HCT116 (cell line): Measurements from ENCODE around the gene ESPN. TPM values are rescaled to one million over a fixed set of nuclear protein-coding genes. Genes with fewer than 3 reads are reported as not detected.
"Not testable (repeated sequence)": the region's sequence is repeated elsewhere in the genome, so short reads cannot be mapped to it uniquely, and the experiment has no call there.

Source experiments
- ATAC-seq: fragments of 200-7000 bp; cut with Tn5 transposase; 2 replicates; pipeline ENCODE4 v1.9.1; 2020; ENCODE audit warnings: mild to moderate bottlenecking, moderate library complexity
- BruUV-seq: library from RNA; stranded (reverse); fragments of 400-500 nt; replicated peaks from 2 replicates; lab custom pipeline; 2021; lab: Mats Ljungman, UMichigan
- CTCF ChIA-PET: fragments of 300-600 bp; sonication (Branson Sonifier 250); formaldehyde crosslinking; loops from one replicate; lab custom pipeline; 2021; ENCODE audit warnings: antibody characterized with exemption; lab: Charles Lee
- POLR2A ChIA-PET: fragments of 300-600, 350-600 bp; sonication (Branson Sonifier 250); formaldehyde crosslinking; loops from one replicate; lab custom pipeline; 2021; ENCODE audit warnings: antibody characterized with exemption; lab: Charles Lee
- RAD21 ChIA-PET, 2 experiments: fragments of 300-600 bp; sonication (Branson Sonifier 250); formaldehyde crosslinking; loops; one replicate each; lab custom pipeline; 2023; ENCODE audit warnings: low total read pairs in 2 of 2; ENCODE audit not compliant: uncharacterized antibody in 2 of 2, unreplicated experiment in 2 of 2, low non-redundant PET in 1 of 2; lab: Charles Lee
- DNase-seq: peaks from one replicate; pipeline ENCODE4 v3.0.0-alpha.2; 2010; ENCODE audit warnings: low read depth, low spot score
- H2AFZ ChIP-seq: fragments of 200-600 bp; shearing (Covaris generic), sonication (generic); 2 replicates; pipeline ENCODE4 v1.6.1; 2017; ENCODE audit warnings: low read depth, mixed run types, mixed read lengths, antibody characterized with exemption, low read length; ENCODE audit not compliant: poor library complexity, severe bottlenecking
- H3K27ac ChIP-seq: 2 replicates; pipeline ENCODE4 v1.5.1; 2012; ENCODE audit warnings: low read depth, low read length
- H3K27me3 ChIP-seq: fragments of 200-600 bp; sonication (generic); 2 replicates; pipeline ENCODE4 v1.6.1; 2016; ENCODE audit warnings: mixed run types, low read length, mixed read lengths; ENCODE audit not compliant: insufficient read depth
- H3K36me3 ChIP-seq, 2 experiments: fragments of 200-500 bp in 1 of 2; fragments of 200-600 bp in 1 of 2; sonication (Bioruptor generic) in 1 of 2; sonication (generic) in 1 of 2; 2 replicates each; pipeline versions ENCODE4 v1.5.1 to v1.6.1; 2014 to 2016; ENCODE audit warnings: low read length in 2 of 2, inconsistent platforms in 1 of 2, mixed read lengths in 1 of 2, mixed run types in 1 of 2; ENCODE audit not compliant: insufficient read depth in 2 of 2, control insufficient read depth in 1 of 2
- H3K4me1 ChIP-seq, 2 experiments: fragments of 200-600 bp in 1 of 2; sonication (generic) in 1 of 2; 2 replicates each; pipeline versions ENCODE4 v1.5.1 to v1.6.1; 2012 to 2017; ENCODE audit warnings: low read length in 2 of 2, inconsistent platforms in 1 of 2, mild to moderate bottlenecking in 1 of 2, mixed read lengths in 1 of 2, mixed run types in 1 of 2, moderate library complexity in 1 of 2; ENCODE audit not compliant: insufficient read depth in 2 of 2, control insufficient read depth in 1 of 2
- H3K4me2 ChIP-seq: fragments of 200-600 bp; sonication (generic); 2 replicates; pipeline ENCODE4 v1.6.1; 2017; ENCODE audit warnings: mixed run types, low read length, mixed read lengths
- H3K4me3 ChIP-seq, 2 experiments: fragments of 200-600 bp in 1 of 2; sonication (generic) in 1 of 2; replicated peaks in 1 of 2; 2 replicates each; pipeline ENCODE4 v1.5.1; 2011 to 2016; ENCODE audit warnings: low read length in 2 of 2, control low read depth in 1 of 2, low read depth in 1 of 2, mild to moderate bottlenecking in 1 of 2, mixed read lengths in 1 of 2, mixed run types in 1 of 2
- H3K79me2 ChIP-seq: fragments of 200-600 bp; sonication (generic); 2 replicates; pipeline ENCODE4 v1.6.1; 2017; ENCODE audit warnings: mild to moderate bottlenecking, mixed run types, low read length, moderate library complexity, mixed read lengths; ENCODE audit not compliant: insufficient read depth
- H3K9ac ChIP-seq: fragments of 200-600 bp; sonication (generic); 2 replicates; pipeline ENCODE4 v1.6.1; 2016; ENCODE audit warnings: low read length, mixed read lengths
- H3K9me2 ChIP-seq: fragments of 200-600 bp; sonication (generic), shearing (Covaris generic); 2 replicates; pipeline ENCODE4 v1.6.1; 2017; ENCODE audit warnings: mixed run types, mild to moderate bottlenecking, moderate library complexity; ENCODE audit not compliant: insufficient read depth
- H3K9me3 ChIP-seq, 2 experiments: fragments of 200-500 bp in 1 of 2; fragments of 200-600 bp in 1 of 2; sonication (Bioruptor generic) in 1 of 2; sonication (generic) in 1 of 2; 2 replicates each; pipeline ENCODE4 v1.6.1; 2014 to 2017; ENCODE audit warnings: low read length in 2 of 2, mixed read lengths in 2 of 2, inconsistent platforms in 1 of 2, low read depth in 1 of 2, mild to moderate bottlenecking in 1 of 2, mixed run types in 1 of 2, moderate library complexity in 1 of 2; ENCODE audit not compliant: control insufficient read depth in 1 of 2, insufficient read depth in 1 of 2
- H4K20me1 ChIP-seq: fragments of 200-600 bp; sonication (generic), shearing (Covaris generic); 2 replicates; pipeline ENCODE4 v1.6.1; 2017; ENCODE audit warnings: mixed run types, mild to moderate bottlenecking, moderate library complexity; ENCODE audit not compliant: insufficient read depth
- ATF3 ChIP-seq: IDR thresholded peaks from 2 replicates; pipeline ENCODE4 v1.6.1; 2012
- CEBPB ChIP-seq: IDR thresholded peaks from 2 replicates; pipeline ENCODE4 v1.6.1; 2012; ENCODE audit warnings: low read depth
- ELF1 ChIP-seq: IDR thresholded peaks from 2 replicates; pipeline ENCODE4 v1.6.1; 2012; ENCODE audit warnings: low read depth, borderline replicate concordance
- EZH2phosphoT487 ChIP-seq: fragments of 200-600 bp; IDR thresholded peaks from 2 replicates; pipeline ENCODE4 v1.6.1; 2018; ENCODE audit warnings: antibody characterized with exemption, borderline replicate concordance
- FOSL1 ChIP-seq: IDR thresholded peaks from 2 replicates; pipeline ENCODE4 v1.6.1; 2012; ENCODE audit warnings: low read depth
- JUND ChIP-seq: IDR thresholded peaks from 2 replicates; pipeline ENCODE4 v1.6.1; 2012
- POLR2A ChIP-seq: IDR thresholded peaks from 2 replicates; pipeline ENCODE4 v1.7.0; 2011; ENCODE audit warnings: borderline replicate concordance; ENCODE audit not compliant: insufficient read depth, insufficient read length; ENCODE audit errors: extremely low read depth
- YY1 ChIP-seq: IDR thresholded peaks from 2 replicates; pipeline ENCODE4 v1.6.1; 2011; ENCODE audit warnings: low read length, low read depth, moderate library complexity, mild to moderate bottlenecking; ENCODE audit not compliant: insufficient replicate concordance; ENCODE audit errors: extremely low read depth
- intact Hi-C: fragments of 100-400 bp; cut with micrococcal nuclease; formaldehyde crosslinking; loops from 2 replicates; pipeline ENCODE4 v1.10.0; 2022
- total RNA-seq: library from RNA; stranded (reverse); gene quantifications from one replicate; pipeline ENCODE4 v1.2.1, GENCODE V29; 2021; ENCODE audit not compliant: unreplicated experiment
- TF ChIP-seq, protein P1 (sequence below): IDR thresholded peaks from 2 replicates; pipeline ENCODE4 v1.6.1; 2012
- TF ChIP-seq, protein P2 (sequence below): IDR thresholded peaks from 2 replicates; pipeline ENCODE4 v1.6.1; 2011; ENCODE audit warnings: mild to moderate bottlenecking, low read length, moderate library complexity; ENCODE audit not compliant: insufficient replicate concordance; ENCODE audit errors: extremely low read depth

ESPN gene
- total RNA-seq, 1 experiment from 2014 or later, result 114 TPM

DNA sequence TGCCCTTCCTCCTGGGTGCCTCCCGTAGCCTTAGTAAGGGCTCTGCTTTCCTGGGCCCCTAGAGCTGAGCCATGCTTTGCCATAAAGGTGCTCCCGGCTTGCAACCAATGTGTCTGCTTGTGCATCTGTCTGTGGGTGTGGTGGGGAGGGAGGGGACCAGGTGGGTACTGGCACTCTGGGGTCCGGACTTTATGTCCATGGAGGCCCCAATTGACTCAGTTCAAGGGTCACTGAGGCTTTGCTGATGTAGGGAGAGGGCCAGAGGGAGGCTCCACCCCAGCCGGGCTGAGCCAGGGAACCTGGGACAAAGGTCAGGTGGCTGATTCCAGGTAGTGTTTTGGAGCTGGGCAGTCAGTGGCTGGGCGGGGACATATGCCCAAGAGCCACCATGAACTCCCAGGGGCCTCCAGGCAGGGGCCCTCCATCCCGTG lies 26.4 kb downstream of the ESPN start:
- no peaks in the 10 kb centered on the region for H3K27me3 ChIP-seq

GRCh38 chr1:6453895-6454855 lies 29.6 kb downstream of the ESPN start:
- H3K79me2 ChIP-seq, BruUV-seq, ATAC-seq, RAD21 ChIA-PET, H2AFZ ChIP-seq, H3K9me3 ChIP-seq, CTCF ChIA-PET, DNase-seq, H3K9me2 ChIP-seq, H3K36me3 ChIP-seq, intact Hi-C loops, H3K27ac ChIP-seq, H3K9ac ChIP-seq, H3K4me2 ChIP-seq, H3K4me3 ChIP-seq, H4K20me1 ChIP-seq, H3K27me3 ChIP-seq, POLR2A ChIA-PET: not testable (repeated sequence)
- H3K4me1 ChIP-seq, result peaks cover 8 to 20% of the 10 kb centered on the region in 2 experiments; a peak in 3 of 4 replicates

More for the DNA sequence above, 26.4 kb downstream of the ESPN start:
- H4K20me1 ChIP-seq, result no peaks in the 10 kb centered on the region
- no peak overlapping the region for H3K4me3 ChIP-seq
- ChIA-PET RAD21 (interaction anchor here in 1 of 2 experiments (0.7 kb wide), 1 partner anchor 21 kb away, joined by 5 read pairs; no protein-coding TSS in a partner anchor), POLR2A (no interaction called here), CTCF (no interaction called here)
- peaks cover 14 to 46% of the 10 kb centered on the region in 2 experiments for H3K4me1 ChIP-seq
- H3K9me2 ChIP-seq, result no peaks in the 10 kb centered on the region
- no peak overlapping the region for H3K9ac ChIP-seq
- no peaks in the 10 kb centered on the region for H3K9me3 ChIP-seq
- H3K79me2 ChIP-seq, result no peaks in the 10 kb centered on the region
- H3K4me2 ChIP-seq, result no peak overlapping the region
- TF ChIP-seq CEBPB, result no peak
- TF ChIP-seq EZH2phosphoT487, result no peak
- TF ChIP-seq, protein P1, sequence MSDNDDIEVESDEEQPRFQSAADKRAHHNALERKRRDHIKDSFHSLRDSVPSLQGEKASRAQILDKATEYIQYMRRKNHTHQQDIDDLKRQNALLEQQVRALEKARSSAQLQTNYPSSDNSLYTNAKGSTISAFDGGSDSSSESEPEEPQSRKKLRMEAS, result no peak
- no peak for TF ChIP-seq POLR2A
- no peak for TF ChIP-seq ELF1
- TF ChIP-seq FOSL1, result no peak
- no peak for TF ChIP-seq JUND
- TF ChIP-seq YY1, result no peak
- TF ChIP-seq ATF3, result no peak
- TF ChIP-seq, protein P2, sequence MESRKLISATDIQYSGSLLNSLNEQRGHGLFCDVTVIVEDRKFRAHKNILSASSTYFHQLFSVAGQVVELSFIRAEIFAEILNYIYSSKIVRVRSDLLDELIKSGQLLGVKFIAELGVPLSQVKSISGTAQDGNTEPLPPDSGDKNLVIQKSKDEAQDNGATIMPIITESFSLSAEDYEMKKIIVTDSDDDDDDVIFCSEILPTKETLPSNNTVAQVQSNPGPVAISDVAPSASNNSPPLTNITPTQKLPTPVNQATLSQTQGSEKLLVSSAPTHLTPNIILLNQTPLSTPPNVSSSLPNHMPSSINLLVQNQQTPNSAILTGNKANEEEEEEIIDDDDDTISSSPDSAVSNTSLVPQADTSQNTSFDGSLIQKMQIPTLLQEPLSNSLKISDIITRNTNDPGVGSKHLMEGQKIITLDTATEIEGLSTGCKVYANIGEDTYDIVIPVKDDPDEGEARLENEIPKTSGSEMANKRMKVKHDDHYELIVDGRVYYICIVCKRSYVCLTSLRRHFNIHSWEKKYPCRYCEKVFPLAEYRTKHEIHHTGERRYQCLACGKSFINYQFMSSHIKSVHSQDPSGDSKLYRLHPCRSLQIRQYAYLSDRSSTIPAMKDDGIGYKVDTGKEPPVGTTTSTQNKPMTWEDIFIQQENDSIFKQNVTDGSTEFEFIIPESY, result no peak
- H3K36me3 ChIP-seq, result 0 out of 4 replicates have a peak, but pooled peaks cover 0 to 2% of the 10 kb centered on the region in 2 experiments
- H3K27ac ChIP-seq, result no peak overlapping the region
- H2AFZ ChIP-seq, result no peak overlapping the region
- ATAC-seq (no peak), DNase-seq (no peak)
- BruUV-seq, result no TSS peak
- intact Hi-C loops, result no loop called here
